ENCODE measurements around the gene SLC43A2.

DNA sequence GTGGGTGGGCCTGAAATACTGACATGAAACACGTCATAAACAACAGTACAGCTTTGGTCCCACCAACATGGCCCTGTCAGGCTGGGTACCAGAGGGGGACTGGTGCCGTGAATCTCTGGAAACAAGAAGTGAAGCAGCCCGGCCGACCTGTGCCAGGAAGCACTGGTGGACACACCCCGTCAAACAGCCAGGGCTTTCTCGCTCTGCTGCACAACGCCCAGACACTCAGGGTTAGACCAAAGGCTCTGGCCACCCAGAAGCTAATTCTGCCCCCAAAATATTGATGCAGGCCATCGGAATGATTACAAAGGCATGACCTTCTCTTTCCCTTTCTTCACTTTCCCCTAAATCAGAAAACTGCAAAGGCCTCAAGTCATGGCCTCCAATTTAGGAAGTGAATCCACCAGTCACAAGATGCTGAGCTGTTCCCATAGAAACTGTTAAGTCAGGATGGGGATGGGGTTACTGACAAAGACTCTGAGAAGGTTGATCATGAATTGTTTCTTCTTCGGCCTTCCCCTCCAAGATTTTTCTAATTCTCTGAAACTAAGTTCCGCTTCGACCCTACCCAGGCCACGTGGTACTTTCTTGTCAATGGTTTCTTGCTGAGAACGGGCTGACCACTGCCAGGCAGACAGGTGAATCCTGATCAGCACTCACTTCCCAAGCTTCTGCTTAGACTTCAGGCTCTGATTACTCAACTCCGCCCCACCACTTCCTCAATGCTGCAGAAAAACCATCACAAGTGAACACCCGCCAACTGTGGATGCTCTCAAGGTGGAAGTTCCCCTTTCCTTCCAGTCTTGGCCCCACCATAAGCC is 72.8 kb downstream of the SLC43A2 start:
- TF ChIP-seq, protein P1, sequence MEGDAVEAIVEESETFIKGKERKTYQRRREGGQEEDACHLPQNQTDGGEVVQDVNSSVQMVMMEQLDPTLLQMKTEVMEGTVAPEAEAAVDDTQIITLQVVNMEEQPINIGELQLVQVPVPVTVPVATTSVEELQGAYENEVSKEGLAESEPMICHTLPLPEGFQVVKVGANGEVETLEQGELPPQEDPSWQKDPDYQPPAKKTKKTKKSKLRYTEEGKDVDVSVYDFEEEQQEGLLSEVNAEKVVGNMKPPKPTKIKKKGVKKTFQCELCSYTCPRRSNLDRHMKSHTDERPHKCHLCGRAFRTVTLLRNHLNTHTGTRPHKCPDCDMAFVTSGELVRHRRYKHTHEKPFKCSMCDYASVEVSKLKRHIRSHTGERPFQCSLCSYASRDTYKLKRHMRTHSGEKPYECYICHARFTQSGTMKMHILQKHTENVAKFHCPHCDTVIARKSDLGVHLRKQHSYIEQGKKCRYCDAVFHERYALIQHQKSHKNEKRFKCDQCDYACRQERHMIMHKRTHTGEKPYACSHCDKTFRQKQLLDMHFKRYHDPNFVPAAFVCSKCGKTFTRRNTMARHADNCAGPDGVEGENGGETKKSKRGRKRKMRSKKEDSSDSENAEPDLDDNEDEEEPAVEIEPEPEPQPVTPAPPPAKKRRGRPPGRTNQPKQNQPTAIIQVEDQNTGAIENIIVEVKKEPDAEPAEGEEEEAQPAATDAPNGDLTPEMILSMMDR (IDR thresholded peaks at IDR 0.05): no peak
- TF ChIP-seq CHD2 (IDR thresholded peaks at IDR 0.05; ENCODE audit: low read length, partially characterized antibody): no peak
